HG03280 (cell line): ENCODE measurements around the gene AADAC.
"Not testable (repeated sequence)": the region's sequence is repeated elsewhere in the genome, so short reads cannot be mapped to it uniquely, and the experiment has no call there.

Source experiments
- ATAC-seq: cut with Tn5 transposase; IDR thresholded peaks from one replicate; pipeline ENCODE4 v1.9.1; 2021; ENCODE audit warnings: mild to moderate bottlenecking, moderate library complexity; ENCODE audit not compliant: unreplicated experiment

Gene AADAC

DNA sequence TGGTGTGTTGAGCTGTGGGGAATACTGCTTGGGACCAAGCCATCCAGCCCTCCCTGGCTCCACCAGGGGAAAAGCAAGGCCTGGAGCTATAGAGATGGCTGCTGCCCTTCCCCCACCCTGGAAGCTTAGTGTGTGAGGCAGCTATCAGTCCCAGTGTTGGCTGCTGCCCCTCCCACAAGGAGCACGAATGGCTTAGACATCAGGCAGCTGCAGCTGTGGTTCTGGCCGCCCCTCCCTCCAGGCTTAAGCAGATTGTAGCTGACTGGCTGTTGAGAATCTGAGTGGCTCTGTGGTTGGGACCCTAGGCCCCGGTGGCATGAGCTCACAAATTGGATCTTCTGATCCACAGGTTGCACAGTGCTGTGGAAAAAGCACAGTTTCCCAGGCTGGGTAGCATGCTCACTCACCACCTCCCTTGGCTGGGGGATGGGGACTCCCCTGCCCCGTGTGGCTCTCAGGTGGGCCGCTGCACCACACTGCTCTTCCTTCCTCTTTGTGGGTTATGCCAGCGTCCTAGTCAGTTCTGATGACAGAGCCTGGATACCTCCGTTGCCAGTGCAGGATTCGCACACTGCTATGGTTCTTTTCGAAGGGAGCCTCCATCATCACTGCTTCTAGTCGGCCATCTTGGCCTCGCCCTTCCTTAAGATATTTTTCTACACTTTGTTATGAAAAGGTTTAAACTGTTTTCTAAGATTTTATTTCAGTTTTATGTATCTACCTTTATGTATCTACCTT, 38.3 kb downstream of the AADAC start:
- ATAC-seq: no peak

- no peak for ATAC-seq
These were observed 42.2 kb downstream of the AADAC start for GRCh38 chr3:151856118-151856517.

DNA sequence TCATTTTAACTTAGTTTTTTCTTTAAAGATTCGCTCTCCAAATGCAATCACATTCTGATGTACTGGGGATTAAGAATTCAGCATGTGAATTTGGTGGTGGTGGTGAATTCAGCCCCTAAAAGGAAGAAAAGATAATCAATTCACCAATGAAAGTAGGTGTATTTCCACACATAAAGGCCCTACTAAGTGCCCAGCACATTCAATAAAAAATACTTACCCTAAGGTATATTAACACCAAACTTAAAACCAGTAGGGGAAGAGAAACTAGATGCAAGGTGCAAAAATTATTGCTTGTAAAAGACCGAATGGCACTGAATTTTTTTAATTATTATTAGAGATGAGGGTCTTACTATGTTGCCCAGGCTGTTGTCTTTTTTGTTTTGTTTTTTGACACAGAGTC, 42.7 kb downstream of the AADAC start:
- no peak for ATAC-seq

GRCh38 chr3:151859233-151859673, 45.3 kb downstream of the AADAC start:
- no peak for ATAC-seq

DNA sequence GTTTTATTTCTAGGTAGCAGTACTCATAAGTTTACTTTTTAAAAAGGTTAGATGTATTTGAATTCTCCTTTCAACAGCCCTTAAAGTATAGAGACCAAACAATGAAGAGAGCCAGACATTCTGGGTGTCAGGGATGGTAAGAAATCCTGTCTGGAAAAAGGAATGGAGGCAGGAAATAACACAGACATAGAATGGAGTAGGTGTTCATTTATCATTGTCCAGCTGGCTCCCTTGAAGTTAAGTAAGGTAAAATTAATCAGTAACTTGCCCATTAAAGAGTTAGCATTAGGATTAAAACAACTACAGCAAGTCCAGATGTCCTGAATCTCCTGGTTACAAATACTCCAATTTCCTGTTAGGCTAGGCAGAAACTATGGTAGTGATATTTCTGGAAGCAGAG, 46.0 kb downstream of the AADAC start:
- ATAC-seq: no peak

DNA sequence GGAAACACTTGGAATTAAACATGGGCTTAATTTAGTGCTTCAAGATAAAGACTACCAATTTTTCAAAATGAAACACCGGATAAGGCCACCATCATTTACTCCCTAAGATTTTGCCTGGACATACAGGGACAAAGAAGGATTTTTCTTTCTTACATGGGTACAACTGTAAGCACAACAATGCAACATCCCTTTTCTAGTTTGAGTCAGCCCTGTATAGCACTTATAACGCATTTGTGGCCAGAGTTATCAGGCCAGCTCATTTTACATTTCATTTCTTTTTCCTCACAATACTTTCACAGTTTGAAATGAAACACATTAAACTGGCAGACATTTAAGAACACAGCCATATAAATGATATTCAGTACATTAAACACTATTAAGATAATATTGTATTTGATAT, 49.7 kb downstream of the AADAC start:
- no peak for ATAC-seq

- ATAC-seq: no peak
These were observed 50.6 kb downstream of the AADAC start for GRCh38 chr3:151864423-151865101.

DNA sequence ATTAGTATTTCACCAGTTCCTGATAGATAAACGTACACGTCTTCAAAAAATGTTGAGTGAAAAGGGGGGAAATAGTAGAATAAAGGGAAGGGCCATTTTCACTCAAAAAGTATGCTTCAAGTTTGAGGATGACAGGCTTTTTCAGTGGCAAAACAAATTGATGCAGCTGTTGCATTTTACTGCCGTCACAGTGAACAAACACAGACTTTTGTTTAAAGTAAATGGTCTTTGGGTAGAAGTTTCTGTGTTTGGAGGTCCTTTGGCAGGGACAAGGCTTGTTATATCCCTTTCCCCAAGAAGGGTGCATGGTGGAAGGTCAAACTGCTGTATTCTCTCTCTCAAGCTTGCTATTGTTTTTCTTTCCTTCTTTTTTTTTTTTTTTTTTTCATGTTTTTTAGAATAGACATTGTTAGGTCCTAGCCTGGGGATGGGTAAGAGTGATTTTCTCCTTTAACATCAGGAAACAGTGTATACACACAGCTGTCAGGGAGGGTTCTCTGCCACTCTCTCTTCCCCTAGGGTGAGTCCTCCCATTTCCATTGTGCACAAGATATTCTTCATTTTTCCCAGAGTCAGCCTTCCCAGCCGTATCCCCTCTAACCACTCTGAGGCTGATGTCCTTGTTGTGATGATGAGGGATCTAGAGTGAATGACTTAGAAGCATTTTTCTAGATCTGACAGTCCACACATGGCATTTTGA, 52.9 kb downstream of the AADAC start:
- no peak for ATAC-seq

- ATAC-seq: no peak
These were observed 53.8 kb downstream of the AADAC start for GRCh38 chr3:151867666-151868065.

DNA sequence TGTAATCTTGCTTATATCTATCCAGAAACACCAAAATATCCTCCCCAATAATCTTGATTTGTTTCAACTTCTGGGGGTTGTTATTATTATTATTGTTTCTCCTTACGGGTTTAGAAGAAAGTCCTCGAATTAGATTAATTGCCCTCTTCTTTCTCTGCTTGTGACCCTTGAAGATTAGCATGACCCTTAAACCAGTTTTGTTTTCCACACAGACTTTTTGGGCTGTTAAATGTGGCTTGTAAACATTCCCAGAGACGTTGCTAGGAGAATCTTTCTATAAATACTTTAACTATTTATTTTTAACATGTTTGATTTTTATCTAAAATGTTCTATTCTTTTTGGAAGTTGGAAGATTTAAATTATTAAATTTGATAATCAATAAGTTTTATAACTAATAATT, 55.3 kb downstream of the AADAC start:
- ATAC-seq: no peak

DNA sequence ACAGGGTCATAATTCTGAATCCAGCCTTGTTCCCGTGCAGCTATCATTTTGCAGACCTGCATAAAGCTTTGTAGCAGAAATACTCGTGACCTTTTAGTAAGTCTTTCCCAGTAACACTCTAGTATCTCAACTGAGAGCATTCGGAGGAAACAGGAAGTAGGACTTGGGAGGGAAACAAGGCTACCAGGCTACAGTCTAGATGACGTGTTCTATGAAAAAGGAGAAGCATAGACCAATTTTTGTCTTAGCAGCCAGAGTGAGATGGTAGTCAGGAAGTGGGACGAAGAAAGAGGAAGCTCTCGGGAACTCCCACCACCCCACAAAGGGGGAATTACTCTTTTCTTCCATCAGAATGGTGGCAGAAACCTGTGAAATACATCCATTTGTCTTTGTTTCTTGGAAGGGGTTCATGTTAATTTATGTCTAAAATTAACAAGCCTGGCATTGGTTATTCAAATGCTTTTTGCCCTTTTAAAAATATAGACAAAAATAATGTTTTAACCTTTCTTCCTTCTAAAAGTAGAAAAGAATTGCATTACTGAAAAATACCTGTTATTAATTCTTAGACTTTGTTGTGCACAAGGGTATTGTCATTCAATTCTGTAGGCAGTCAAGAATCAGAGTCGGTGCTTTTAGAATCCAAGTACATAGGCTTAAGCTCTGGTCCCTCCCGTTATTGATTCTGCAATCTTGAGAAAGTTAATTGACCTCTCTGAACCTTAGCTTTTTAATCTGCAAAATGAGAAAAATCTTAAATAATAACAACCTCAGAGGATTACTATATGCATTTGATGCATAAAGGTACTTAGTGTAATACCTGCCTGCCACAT, 57.9 kb downstream of the AADAC start:
- peak; percentile 60 for ATAC-seq

GRCh38 chr3:151873398-151873797, 59.5 kb downstream of the AADAC start, which contains the start of gene SUCNR1:
TSS of gene SUCNR1 (plus strand) at chr3:151873643. CDS start at chr3:151879893, 6,250 bp downstream.
- ATAC-seq: no peak

DNA sequence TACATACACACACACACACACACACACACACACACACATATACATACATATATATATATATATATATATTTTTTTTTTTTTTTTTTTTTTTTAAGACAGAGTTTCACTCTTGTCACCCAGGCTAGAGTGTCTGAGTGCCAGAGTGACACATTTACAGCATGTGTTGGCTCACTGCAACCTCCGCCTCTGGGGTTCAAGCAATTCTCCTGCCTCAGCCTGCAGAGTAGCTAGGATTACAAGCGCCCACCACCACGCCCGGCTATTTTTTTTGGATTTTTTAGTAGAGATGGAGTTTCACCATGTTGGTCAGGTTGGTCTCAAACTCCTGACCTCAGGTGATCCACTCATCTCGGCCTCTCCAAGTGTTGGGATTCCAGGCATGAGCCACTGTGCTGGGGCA, 60.2 kb downstream of the AADAC start:
- ATAC-seq: not testable (repeated sequence)

- peak; percentile 47 for ATAC-seq
These were observed 61.8 kb downstream of the AADAC start for GRCh38 chr3:151875759-151876158.

DNA sequence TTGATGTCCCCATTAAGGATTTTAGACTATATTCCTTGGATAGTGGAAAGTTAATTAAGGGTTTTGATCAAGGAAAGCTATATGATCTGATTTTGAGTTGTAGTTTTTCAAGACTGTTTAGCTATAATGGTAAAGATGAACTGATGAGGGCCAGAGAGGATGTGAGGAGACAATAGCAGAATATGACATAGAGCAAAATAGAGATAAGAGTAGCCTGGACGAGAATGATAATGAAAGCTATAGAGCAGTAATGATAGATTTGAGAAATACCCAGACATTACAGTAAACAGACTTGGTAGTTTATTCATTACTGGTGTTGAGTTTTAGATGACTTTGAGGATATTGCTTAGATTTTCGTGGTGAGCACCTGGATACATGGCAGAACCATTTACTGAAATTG, 63.4 kb downstream of the AADAC start:
- no peak for ATAC-seq
